ENCODE measurements around the gene TMEM17.

Gene TMEM17

GRCh38 chr2:62506421-62506750 is 391 bp upstream of the TMEM17 start:
- no peaks in the 10 kb centered on the region for H3F3A ChIP-seq (ENCODE audit: insufficient read depth, low read length)
- H4K20me1 ChIP-seq (ENCODE audit: insufficient read depth, low read length), result no peaks in the 10 kb centered on the region
- peak overlapping the region; percentile 66 for H3K9ac ChIP-seq (ENCODE audit: low read length)
- peak overlapping the region; percentile 14; the same call in 1 of the 2 replicates for H2AFZ ChIP-seq (ENCODE audit: low read length)
- no peaks in the 10 kb centered on the region for H3K36me3 ChIP-seq (ENCODE audit: insufficient read depth, low read length)
- H3K4me2 ChIP-seq (ENCODE audit: low read length), result peak overlapping the region; percentile 79
- no peak overlapping the region for H3K27ac ChIP-seq (ENCODE audit: low read depth, low read length, poor library complexity, severe bottlenecking)
- TF ChIP-seq CTCF (IDR thresholded peaks at IDR 0.05; ENCODE audit: low read length), result no peak
- TF ChIP-seq EZH2 (IDR thresholded peaks at IDR 0.05; ENCODE audit: borderline replicate concordance, low read length), result no peak
- peak overlapping the region; percentile 84 for H3K4me3 ChIP-seq (ENCODE audit: low read depth, low read length, poor library complexity, severe bottlenecking)
- no peaks in the 10 kb centered on the region; the same call in 1 of the 2 replicates for H3K27me3 ChIP-seq (ENCODE audit: insufficient read depth, low read length)
- no peaks in the 10 kb centered on the region for H3K9me2 ChIP-seq (ENCODE audit: low read depth, low read length)
- H3K79me2 ChIP-seq (ENCODE audit: insufficient read depth, low read length), result no peaks in the 10 kb centered on the region
- H3K4me1 ChIP-seq (ENCODE audit: insufficient read depth, low read length, severe bottlenecking), result peaks cover 15% of the 10 kb centered on the region
- no peaks in the 10 kb centered on the region for H3K9me3 ChIP-seq (ENCODE audit: low read length)

DNA sequence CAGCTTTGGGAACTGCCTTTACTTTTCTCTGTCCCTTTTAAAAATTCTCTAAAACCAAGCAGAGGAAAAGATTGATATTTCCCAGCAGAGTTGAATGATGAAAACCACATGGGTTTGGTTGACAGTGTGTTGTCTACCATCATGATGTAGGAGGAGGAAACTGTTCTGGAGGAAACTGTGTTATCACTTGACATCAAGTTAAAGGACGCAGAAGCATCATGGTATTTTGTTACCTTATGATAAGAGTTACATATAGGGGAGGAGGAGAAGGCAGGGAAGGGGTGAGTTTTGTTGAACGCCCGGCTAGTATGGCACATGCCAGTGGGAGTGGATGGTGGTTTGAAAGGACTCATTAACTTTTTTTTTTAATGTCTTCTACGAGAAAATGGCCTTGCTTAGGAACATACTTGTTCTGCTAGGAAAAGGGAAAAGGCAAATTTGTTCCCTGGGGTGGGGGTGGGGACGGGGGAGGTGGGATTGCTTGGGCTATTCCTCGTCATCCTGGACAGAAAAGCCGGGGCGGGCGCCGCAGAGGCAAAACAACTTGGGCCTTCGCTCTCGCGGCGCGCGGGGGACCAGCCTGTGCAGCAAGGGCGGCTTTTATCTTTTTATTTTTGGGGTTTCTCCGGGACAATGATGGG is 766 bp downstream of the TMEM17 start:
- no peaks in the 10 kb centered on the region for H3K9me3 ChIP-seq (ENCODE audit: low read length)
- H3K9ac ChIP-seq (ENCODE audit: low read length), result peak overlapping the region; percentile 66
- H3K4me2 ChIP-seq (ENCODE audit: low read length), result peak overlapping the region; percentile 79
- no peak overlapping the region for H3K27ac ChIP-seq (ENCODE audit: low read depth, low read length, poor library complexity, severe bottlenecking)
- H3K79me2 ChIP-seq (ENCODE audit: insufficient read depth, low read length), result no peaks in the 10 kb centered on the region
- H2AFZ ChIP-seq (ENCODE audit: low read length), result peak overlapping the region; percentile 14; the same call in 1 of the 2 replicates
- no peaks in the 10 kb centered on the region for H4K20me1 ChIP-seq (ENCODE audit: insufficient read depth, low read length)
- no peaks in the 10 kb centered on the region for H3F3A ChIP-seq (ENCODE audit: insufficient read depth, low read length)
- H3K27me3 ChIP-seq (ENCODE audit: insufficient read depth, low read length), result no peaks in the 10 kb centered on the region; the same call in 1 of the 2 replicates
- H3K9me2 ChIP-seq (ENCODE audit: low read depth, low read length), result no peaks in the 10 kb centered on the region
- H3K4me3 ChIP-seq (ENCODE audit: low read depth, low read length, poor library complexity, severe bottlenecking), result peak overlapping the region; percentile 84
- H3K4me1 ChIP-seq (ENCODE audit: insufficient read depth, low read length, severe bottlenecking), result peaks cover 15% of the 10 kb centered on the region
- TF ChIP-seq CTCF (IDR thresholded peaks at IDR 0.05; ENCODE audit: low read length) (no peak), EZH2 (IDR thresholded peaks at IDR 0.05; ENCODE audit: borderline replicate concordance, low read length) (no peak)
- H3K36me3 ChIP-seq (ENCODE audit: insufficient read depth, low read length), result no peaks in the 10 kb centered on the region

DNA sequence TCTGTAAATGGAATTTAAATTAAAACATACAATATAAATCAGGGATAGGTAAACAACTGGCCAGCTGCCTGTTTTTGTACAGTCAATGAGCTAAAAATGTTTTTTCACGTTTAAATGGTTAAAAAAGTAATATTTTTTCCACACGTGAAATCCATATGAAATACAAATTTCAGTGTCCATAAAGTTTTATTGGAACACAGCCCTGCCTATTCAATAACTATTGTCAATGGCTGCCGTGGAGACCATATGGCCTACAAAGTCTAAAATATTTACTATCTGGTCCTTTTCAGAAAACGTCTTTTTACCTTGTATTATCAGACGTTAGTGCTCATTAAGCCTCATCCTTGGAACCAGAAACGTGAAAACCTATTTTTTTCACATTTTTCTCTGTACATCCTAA is 1.3 kb downstream of the TMEM17 start:
- H3K79me2 ChIP-seq (ENCODE audit: insufficient read depth, low read length), result no peaks in the 10 kb centered on the region
- no peak overlapping the region for H3K9ac ChIP-seq (ENCODE audit: low read length)
- H3F3A ChIP-seq (ENCODE audit: insufficient read depth, low read length), result no peaks in the 10 kb centered on the region
- no peaks in the 10 kb centered on the region for H4K20me1 ChIP-seq (ENCODE audit: insufficient read depth, low read length)
- no peaks in the 10 kb centered on the region for H3K36me3 ChIP-seq (ENCODE audit: insufficient read depth, low read length)
- H3K9me2 ChIP-seq (ENCODE audit: low read depth, low read length), result no peaks in the 10 kb centered on the region
- H2AFZ ChIP-seq (ENCODE audit: low read length), result no peak overlapping the region
- no peak overlapping the region for H3K27ac ChIP-seq (ENCODE audit: low read depth, low read length, poor library complexity, severe bottlenecking)
- H3K4me2 ChIP-seq (ENCODE audit: low read length), result no peak overlapping the region
- no peak overlapping the region for H3K4me3 ChIP-seq (ENCODE audit: low read depth, low read length, poor library complexity, severe bottlenecking)
- no peaks in the 10 kb centered on the region for H3K9me3 ChIP-seq (ENCODE audit: low read length)
- TF ChIP-seq EZH2 (IDR thresholded peaks at IDR 0.05; ENCODE audit: borderline replicate concordance, low read length), result no peak
- no peak for TF ChIP-seq CTCF (IDR thresholded peaks at IDR 0.05; ENCODE audit: low read length)
- peaks cover 15% of the 10 kb centered on the region for H3K4me1 ChIP-seq (ENCODE audit: insufficient read depth, low read length, severe bottlenecking)
- H3K27me3 ChIP-seq (ENCODE audit: insufficient read depth, low read length), result no peaks in the 10 kb centered on the region; the same call in 1 of the 2 replicates
